ENCODE results near the gene TNFRSF19.

The TNFRSF19 gene

GRCh38 chr13:23692816-23693215 lies 122.6 kb downstream of the TNFRSF19 start:
- Mint-ChIP-seq H3K9me3 (no peaks in the 10 kb centered on the region), H3K27me3 (ENCODE audit: low read depth) (peaks cover 4% of the 10 kb centered on the region), H3K36me3 (ENCODE audit: low read depth) (no peaks in the 10 kb centered on the region), H3K4me1 (ENCODE audit: low read depth) (peaks cover 11% of the 10 kb centered on the region), H3K4me3 (no peak overlapping the region), H3K27ac (no peak overlapping the region)
- DNase-seq (ENCODE audit: low spot score): no peak

GRCh38 chr13:23695196-23695595 lies 125.0 kb downstream of the TNFRSF19 start:
- no peak overlapping the region for H3K4me3 Mint-ChIP-seq
- peaks cover 12% of the 10 kb centered on the region for H3K27me3 Mint-ChIP-seq (ENCODE audit: low read depth)
- no peaks in the 10 kb centered on the region for H3K9me3 Mint-ChIP-seq

GRCh38 chr13:23695711-23696464 lies 125.7 kb downstream of the TNFRSF19 start:
- no peaks in the 10 kb centered on the region for H3K36me3 Mint-ChIP-seq (ENCODE audit: low read depth)
- peak overlapping the region; percentile 77 for H3K4me3 Mint-ChIP-seq
- no peaks in the 10 kb centered on the region for H3K9me3 Mint-ChIP-seq
- peaks cover 12% of the 10 kb centered on the region for H3K27me3 Mint-ChIP-seq (ENCODE audit: low read depth)
- peak; percentile 40 for DNase-seq (ENCODE audit: low spot score)
- H3K27ac Mint-ChIP-seq: peak overlapping the region; percentile 89
- peaks cover 14% of the 10 kb centered on the region for H3K4me1 Mint-ChIP-seq (ENCODE audit: low read depth)

More at GRCh38 chr13:23695196-23695595, 125.0 kb downstream of the TNFRSF19 start:
- no peak for DNase-seq (ENCODE audit: low spot score)
- Mint-ChIP-seq H3K4me1 (ENCODE audit: low read depth) (peaks cover 14% of the 10 kb centered on the region), H3K27ac (no peak overlapping the region), H3K36me3 (ENCODE audit: low read depth) (no peaks in the 10 kb centered on the region)

- Mint-ChIP-seq H3K27me3 (ENCODE audit: low read depth) (peaks cover 12% of the 10 kb centered on the region), H3K4me1 (ENCODE audit: low read depth) (peaks cover 14% of the 10 kb centered on the region), H3K9me3 (no peaks in the 10 kb centered on the region), H3K36me3 (ENCODE audit: low read depth) (no peaks in the 10 kb centered on the region), H3K4me3 (no peak overlapping the region), H3K27ac (peak overlapping the region; percentile 89)
- no peak for DNase-seq (ENCODE audit: low spot score)
These were observed 126.4 kb downstream of the TNFRSF19 start for GRCh38 chr13:23696610-23697009.

GRCh38 chr13:23697772-23698313 lies 127.6 kb downstream of the TNFRSF19 start:
- peaks cover 14% of the 10 kb centered on the region for H3K4me1 Mint-ChIP-seq (ENCODE audit: low read depth)
- DNase-seq (ENCODE audit: low spot score): no peak
- H3K36me3 Mint-ChIP-seq (ENCODE audit: low read depth): no peaks in the 10 kb centered on the region
- H3K27me3 Mint-ChIP-seq (ENCODE audit: low read depth): peaks cover 8% of the 10 kb centered on the region
- H3K27ac Mint-ChIP-seq: no peak overlapping the region
- H3K9me3 Mint-ChIP-seq: no peaks in the 10 kb centered on the region
- H3K4me3 Mint-ChIP-seq: no peak overlapping the region

- Mint-ChIP-seq H3K4me3 (no peak overlapping the region), H3K9me3 (no peaks in the 10 kb centered on the region), H3K27ac (no peak overlapping the region), H3K27me3 (ENCODE audit: low read depth) (peaks cover 7% of the 10 kb centered on the region), H3K36me3 (ENCODE audit: low read depth) (no peaks in the 10 kb centered on the region), H3K4me1 (ENCODE audit: low read depth) (peaks cover 14% of the 10 kb centered on the region)
- DNase-seq (ENCODE audit: low spot score): no peak
These were observed 129.1 kb downstream of the TNFRSF19 start for GRCh38 chr13:23699271-23699670.

- H3K36me3 Mint-ChIP-seq (ENCODE audit: low read depth): no peaks in the 10 kb centered on the region
- H3K27ac Mint-ChIP-seq: no peak overlapping the region
- no peak for DNase-seq (ENCODE audit: low spot score)
- H3K4me1 Mint-ChIP-seq (ENCODE audit: low read depth): peaks cover 8% of the 10 kb centered on the region
- no peaks in the 10 kb centered on the region for H3K9me3 Mint-ChIP-seq
- H3K4me3 Mint-ChIP-seq: no peak overlapping the region
- peaks cover 7% of the 10 kb centered on the region for H3K27me3 Mint-ChIP-seq (ENCODE audit: low read depth)
These were observed 131.0 kb downstream of the TNFRSF19 start for GRCh38 chr13:23701186-23701585.

- Mint-ChIP-seq H3K4me1 (ENCODE audit: low read depth) (peaks cover 6% of the 10 kb centered on the region), H3K36me3 (ENCODE audit: low read depth) (no peaks in the 10 kb centered on the region), H3K27ac (no peak overlapping the region), H3K9me3 (no peaks in the 10 kb centered on the region), H3K27me3 (ENCODE audit: low read depth) (peaks cover 7% of the 10 kb centered on the region), H3K4me3 (no peak overlapping the region)
- DNase-seq (ENCODE audit: low spot score): no peak
These were observed 131.4 kb downstream of the TNFRSF19 start for GRCh38 chr13:23701636-23702035.

GRCh38 chr13:23703246-23703860 lies 133.1 kb downstream of the TNFRSF19 start:
- Mint-ChIP-seq H3K4me3 (no peak overlapping the region), H3K4me1 (ENCODE audit: low read depth) (no peaks in the 10 kb centered on the region), H3K36me3 (ENCODE audit: low read depth) (no peaks in the 10 kb centered on the region), H3K9me3 (no peaks in the 10 kb centered on the region), H3K27ac (no peak overlapping the region), H3K27me3 (ENCODE audit: low read depth) (peaks cover 7% of the 10 kb centered on the region)
- DNase-seq (ENCODE audit: low spot score): no peak

- DNase-seq (ENCODE audit: low spot score): no peak
- Mint-ChIP-seq H3K4me3 (no peak overlapping the region), H3K36me3 (ENCODE audit: low read depth) (no peaks in the 10 kb centered on the region), H3K4me1 (ENCODE audit: low read depth) (no peaks in the 10 kb centered on the region), H3K27ac (no peak overlapping the region), H3K27me3 (ENCODE audit: low read depth) (no peaks in the 10 kb centered on the region), H3K9me3 (no peaks in the 10 kb centered on the region)
These were observed 135.4 kb downstream of the TNFRSF19 start for GRCh38 chr13:23705583-23705982.

GRCh38 chr13:23707674-23708073 lies 137.5 kb downstream of the TNFRSF19 start:
- Mint-ChIP-seq H3K36me3 (ENCODE audit: low read depth) (no peaks in the 10 kb centered on the region), H3K4me1 (ENCODE audit: low read depth) (no peaks in the 10 kb centered on the region), H3K4me3 (no peak overlapping the region), H3K27ac (no peak overlapping the region), H3K27me3 (ENCODE audit: low read depth) (peaks cover 4% of the 10 kb centered on the region), H3K9me3 (no peaks in the 10 kb centered on the region)
- no peak for DNase-seq (ENCODE audit: low spot score)

GRCh38 chr13:23709536-23709935 lies 139.3 kb downstream of the TNFRSF19 start:
- no peak for DNase-seq (ENCODE audit: low spot score)
- no peak overlapping the region for H3K4me3 Mint-ChIP-seq
- no peak overlapping the region for H3K27ac Mint-ChIP-seq
- no peaks in the 10 kb centered on the region for H3K36me3 Mint-ChIP-seq (ENCODE audit: low read depth)
- H3K9me3 Mint-ChIP-seq: no peaks in the 10 kb centered on the region
- H3K27me3 Mint-ChIP-seq (ENCODE audit: low read depth): peaks cover 19% of the 10 kb centered on the region
- H3K4me1 Mint-ChIP-seq (ENCODE audit: low read depth): peaks cover under 1% of the 10 kb centered on the region

- no peaks in the 10 kb centered on the region for H3K36me3 Mint-ChIP-seq (ENCODE audit: low read depth)
- no peak overlapping the region for H3K4me3 Mint-ChIP-seq
- H3K27ac Mint-ChIP-seq: no peak overlapping the region
- DNase-seq (ENCODE audit: low spot score): no peak
- H3K27me3 Mint-ChIP-seq (ENCODE audit: low read depth): peaks cover 21% of the 10 kb centered on the region
- H3K9me3 Mint-ChIP-seq: no peaks in the 10 kb centered on the region
- H3K4me1 Mint-ChIP-seq (ENCODE audit: low read depth): peaks cover 2% of the 10 kb centered on the region
These were observed 140.2 kb downstream of the TNFRSF19 start for GRCh38 chr13:23710366-23710765.

GRCh38 chr13:23711355-23711754 lies 141.1 kb downstream of the TNFRSF19 start:
- H3K27me3 Mint-ChIP-seq (ENCODE audit: low read depth): peaks cover 21% of the 10 kb centered on the region
- peaks cover 2% of the 10 kb centered on the region for H3K4me1 Mint-ChIP-seq (ENCODE audit: low read depth)
- no peak for DNase-seq (ENCODE audit: low spot score)
- H3K9me3 Mint-ChIP-seq: no peaks in the 10 kb centered on the region
- no peaks in the 10 kb centered on the region for H3K36me3 Mint-ChIP-seq (ENCODE audit: low read depth)
- no peak overlapping the region for H3K4me3 Mint-ChIP-seq
- no peak overlapping the region for H3K27ac Mint-ChIP-seq

Data from T-helper 2 cell treated with Interferon-gamma antibody and Interleukin-4, amounts not matched to agents 5 μg/mL and 100 μg/mL, for 36 hours (primary cell).